GM12891 (cell line): ENCODE measurements around the gene RBBP8NL.

ENCODE experiments used
- PAX5 ChIP-seq: IDR thresholded peaks from 2 replicates; pipeline ENCODE4 v1.6.1; 2011; ENCODE audit warnings: low read length, moderate library complexity, mild to moderate bottlenecking; ENCODE audit not compliant: insufficient read depth, severe bottlenecking
- POLR2A ChIP-seq: IDR thresholded peaks from 2 replicates; pipeline ENCODE4 v1.6.1; 2011; ENCODE audit warnings: low read depth, low read length, control low read depth
- POLR2AphosphoS5 ChIP-seq: IDR thresholded peaks from 2 replicates; pipeline ENCODE4 v1.6.1; 2011; ENCODE audit warnings: low read depth, low read length, control low read depth
- SPI1 ChIP-seq: IDR thresholded peaks from 2 replicates; pipeline ENCODE4 v1.6.1; 2011; ENCODE audit warnings: low read depth, low read length, control low read depth
- TAF1 ChIP-seq: IDR thresholded peaks from 2 replicates; pipeline ENCODE4 v1.6.1; 2011; ENCODE audit warnings: low read depth, low read length, control low read depth

GRCh38 chr20:62428396-62429295, 1.3 kb upstream of the RBBP8NL start:
- TF ChIP-seq POLR2AphosphoS5, result no peak
- TF ChIP-seq TAF1, result no peak
- no peak for TF ChIP-seq POLR2A
- TF ChIP-seq SPI1, result no peak
- no peak for TF ChIP-seq PAX5
